IMR-90 (cell line): ENCODE data around the gene BCL2L13. TPM values are rescaled to one million over a fixed set of nuclear protein-coding genes. Genes with fewer than 3 reads are reported as not detected.

Experiments
- ATAC-seq: fragments of 200-7000 bp; cut with Tn5 transposase; 2 replicates; pipeline ENCODE4 v1.9.1; 2020; ENCODE audit warnings: low read depth, mild to moderate bottlenecking, moderate library complexity
- BruUV-seq: library from RNA; stranded (reverse); fragments of 400-500 nt; replicated peaks from 2 replicates; lab custom pipeline; 2021; lab: Mats Ljungman, UMichigan
- CTCF ChIA-PET: fragments of 300-600 bp; formaldehyde crosslinking; extraction: SDS; loops from one replicate; lab custom pipeline; 2021; ENCODE audit warnings: antibody characterized with exemption; lab: Yijun Ruan, JAX
- POLR2A ChIA-PET: fragments of 300-600 bp; sonication (Branson Sonifier 250); formaldehyde crosslinking; loops from one replicate; lab custom pipeline; 2022; ENCODE audit warnings: antibody characterized with exemption; ENCODE audit not compliant: unreplicated experiment; lab: Charles Lee
- DNase-seq: peaks from one replicate; pipeline ENCODE4 v3.0.0; 2013
- H2AFZ ChIP-seq: replicated peaks from 2 replicates; pipeline ENCODE3; 2013; ENCODE audit warnings: low read length, mild to moderate bottlenecking; ENCODE audit not compliant: poor library complexity
- H2AK5ac ChIP-seq: 2 replicates; pipeline ENCODE4 v1.6.1; 2013; ENCODE audit warnings: low read depth, low read length, inconsistent platforms
- H2AK9ac ChIP-seq: replicated peaks from 2 replicates; pipeline ENCODE3; 2013; ENCODE audit warnings: mild to moderate bottlenecking, low read depth, low read length, moderate library complexity; ENCODE audit not compliant: poor library complexity
- H2BK120ac ChIP-seq: 2 replicates; pipeline ENCODE4 v1.6.1; 2013; ENCODE audit warnings: low read depth, low read length, inconsistent platforms
- H2BK15ac ChIP-seq: 3 replicates; pipeline ENCODE4 v1.6.1; 2013; ENCODE audit warnings: low read depth, low read length, inconsistent platforms
- H2BK20ac ChIP-seq: 2 replicates; pipeline ENCODE4 v1.6.1; 2013; ENCODE audit warnings: low read depth, mild to moderate bottlenecking, inconsistent platforms, low read length, moderate library complexity
- H2BK5ac ChIP-seq: 2 replicates; pipeline ENCODE4 v1.6.1; 2013; ENCODE audit warnings: mild to moderate bottlenecking, low read depth, low read length, inconsistent platforms; ENCODE audit not compliant: poor library complexity, severe bottlenecking
- H3K14ac ChIP-seq: replicated peaks from 2 replicates; pipeline ENCODE4 v1.6.1; 2013; ENCODE audit warnings: low read depth, low read length, inconsistent platforms
- H3K18ac ChIP-seq: 2 replicates; pipeline ENCODE4 v1.6.1; 2013; ENCODE audit warnings: low read depth, low read length, control low read depth
- H3K23ac ChIP-seq: 2 replicates; pipeline ENCODE4 v1.6.1; 2013; ENCODE audit warnings: low read depth, low read length, inconsistent platforms
- H3K27ac ChIP-seq: 2 replicates; pipeline ENCODE4 v1.5.1; 2013; ENCODE audit warnings: mild to moderate bottlenecking, control low read depth, low read length; ENCODE audit not compliant: insufficient read depth
- H3K27me3 ChIP-seq: 2 replicates; pipeline ENCODE4 v1.6.1; 2013; ENCODE audit warnings: low read length; ENCODE audit not compliant: control insufficient read depth, insufficient read depth
- H3K36me3 ChIP-seq: 2 replicates; pipeline ENCODE4 v1.6.1; 2013; ENCODE audit warnings: low read length, mixed read lengths; ENCODE audit not compliant: control insufficient read depth, insufficient read depth
- H3K4ac ChIP-seq: 2 replicates; pipeline ENCODE4 v1.6.1; 2013; ENCODE audit warnings: low read depth, low read length, inconsistent platforms
- H3K4me1 ChIP-seq: 2 replicates; pipeline ENCODE4 v1.6.1; 2013; ENCODE audit warnings: low read length, mixed read lengths; ENCODE audit not compliant: control insufficient read depth, insufficient read depth
- H3K4me2 ChIP-seq: 2 replicates; pipeline ENCODE4 v1.6.1; 2013; ENCODE audit warnings: low read depth, mild to moderate bottlenecking, control low read depth, low read length, moderate library complexity
- H3K4me3 ChIP-seq: 2 replicates; pipeline ENCODE4 v1.5.1; 2013; ENCODE audit warnings: low read depth, mild to moderate bottlenecking, control low read depth, low read length, moderate library complexity; ENCODE audit not compliant: insufficient read depth
- H3K56ac ChIP-seq: 2 replicates; pipeline ENCODE4 v1.6.1; 2013; ENCODE audit warnings: low read length, inconsistent platforms; ENCODE audit not compliant: insufficient read depth; ENCODE audit errors: extremely low read depth
- H3K79me1 ChIP-seq, 2 experiments: 2 replicates each; pipeline ENCODE4 v1.6.1; 2013; ENCODE audit warnings: low read length in 2 of 2, inconsistent platforms in 1 of 2, low read depth in 1 of 2
- H3K9ac ChIP-seq: 2 replicates; pipeline ENCODE4 v1.6.1; 2013; ENCODE audit warnings: low read depth, low read length, control low read depth
- H3K9me1 ChIP-seq: 2 replicates; pipeline ENCODE4 v1.6.1; 2013; ENCODE audit warnings: low read length, inconsistent platforms; ENCODE audit not compliant: insufficient read depth
- H3K9me3 ChIP-seq: 2 replicates; pipeline ENCODE4 v1.6.1; 2013; ENCODE audit warnings: low read length; ENCODE audit not compliant: control insufficient read depth, insufficient read depth
- H4K20me1 ChIP-seq: 2 replicates; pipeline ENCODE4 v1.6.1; 2013; ENCODE audit warnings: low read length, inconsistent platforms; ENCODE audit not compliant: insufficient read depth
- H4K5ac ChIP-seq: 2 replicates; pipeline ENCODE4 v1.6.1; 2013; ENCODE audit warnings: mild to moderate bottlenecking, low read depth, low read length, control low read depth
- H4K8ac ChIP-seq, 2 experiments: 2 replicates each; pipeline ENCODE4 v1.6.1; 2013; ENCODE audit warnings: low read depth in 2 of 2, low read length in 2 of 2, control low read depth in 1 of 2, inconsistent platforms in 1 of 2
- H4K91ac ChIP-seq: 2 replicates; pipeline ENCODE4 v1.6.1; 2013; ENCODE audit warnings: low read depth, low read length, inconsistent platforms; ENCODE audit not compliant: insufficient read depth
- BHLHE40 ChIP-seq: fragments of 150-350 bp; IDR thresholded peaks from 2 replicates; pipeline ENCODE4 v1.6.1; 2016; ENCODE audit warnings: mild to moderate bottlenecking, low read depth, low read length
- CEBPB ChIP-seq: IDR thresholded peaks from 2 replicates; pipeline ENCODE4 v1.6.1; 2012; ENCODE audit warnings: low read depth, low read length, improper control_type of control experiment
- CHD1 ChIP-seq: IDR thresholded peaks from 2 replicates; pipeline ENCODE4 v1.6.1; 2012; ENCODE audit warnings: low read depth, low read length, improper control_type of control experiment
- CTCF ChIP-seq: conservative IDR thresholded peaks from 2 replicates; pipeline ENCODE4 v1.5.1; 2012; ENCODE audit warnings: mild to moderate bottlenecking, low read depth, low read length, improper control_type of control experiment
- MAFK ChIP-seq: IDR thresholded peaks from 2 replicates; pipeline ENCODE4 v1.6.1; 2012; ENCODE audit warnings: low read depth, low read length, improper control_type of control experiment
- MXI1 ChIP-seq: IDR thresholded peaks from 2 replicates; pipeline ENCODE4 v1.6.1; 2012; ENCODE audit warnings: low read depth, mild to moderate bottlenecking, low read length, moderate library complexity, borderline replicate concordance
- RAD21 ChIP-seq: IDR thresholded peaks from 2 replicates; pipeline ENCODE4 v1.6.1; 2012; ENCODE audit warnings: low read length, improper control_type of control experiment
- RCOR1 ChIP-seq: IDR thresholded peaks from 2 replicates; pipeline ENCODE4 v1.6.1; 2012; ENCODE audit warnings: mild to moderate bottlenecking, low read length, improper control_type of control experiment; ENCODE audit not compliant: insufficient replicate concordance
- RFX5 ChIP-seq: IDR thresholded peaks from 2 replicates; pipeline ENCODE4 v1.8.0; 2012; ENCODE audit warnings: low read depth, mild to moderate bottlenecking, low read length, moderate library complexity
- SMC3 ChIP-seq: fragments of 150-350 bp; IDR thresholded peaks from 2 replicates; pipeline ENCODE4 v1.6.1; 2016; ENCODE audit warnings: low read depth, mild to moderate bottlenecking, antibody characterized with exemption, low read length, moderate library complexity
- USF2 ChIP-seq: fragments of 150-350 bp; IDR thresholded peaks from 2 replicates; pipeline ENCODE4 v1.6.1; 2017; ENCODE audit warnings: mild to moderate bottlenecking, antibody characterized with exemption, low read length, low read depth
- WGBS, 2 experiments: methylation state at CpG; one replicate each; pipeline versions ENCODE4 v1.1.5 to v1.1.7; 2013; ENCODE audit warnings: missing lambda C conversion rate in 2 of 2; ENCODE audit not compliant: insufficient read length in 1 of 2; ENCODE audit errors: extremely low coverage in 2 of 2; 5-methylcytosine and 5-hydroxymethylcytosine counted together
- dilution Hi-C: fragments of 300-500 bp; cut with HindIII; formaldehyde crosslinking; loops from one replicate; pipeline ENCODE4 v1.14.3; 2018; ENCODE audit warnings: low sequenced_read_pairs; ENCODE audit not compliant: unreplicated experiment
- in situ Hi-C: fragments of 300-500 bp; cut with MboI; formaldehyde crosslinking; loops from 3 replicates; pipeline ENCODE4 v1.14.3; 2019; ENCODE audit warnings: low sequenced_read_pairs, inconsistent platforms, mixed read lengths
- intact Hi-C: fragments of 100-400 bp; cut with micrococcal nuclease; formaldehyde crosslinking; loops from 2 replicates; pipeline ENCODE4 v1.10.0; 2022
- polyA plus RNA-seq, 3 experiments: library from polyadenylated mRNA; depleted of rRNA; stranded (reverse); fragments of >200 nt; gene quantifications; 2 replicates each; pipeline ENCODE4 v1.2.3, GENCODE V29; 2012; ENCODE audit warnings: low replicate concordance in 1 of 3
- total RNA-seq: library from RNA; depleted of rRNA; stranded (reverse); fragments of >200 nt; gene quantifications from 2 replicates; pipeline ENCODE4 v1.2.3, GENCODE V29; 2012

BCL2L13 gene
- total and polyA plus RNA-seq, 2 of the 4 experiments (the other 2 are of a cell fraction): 42.6 to 86.7 TPM

DNA sequence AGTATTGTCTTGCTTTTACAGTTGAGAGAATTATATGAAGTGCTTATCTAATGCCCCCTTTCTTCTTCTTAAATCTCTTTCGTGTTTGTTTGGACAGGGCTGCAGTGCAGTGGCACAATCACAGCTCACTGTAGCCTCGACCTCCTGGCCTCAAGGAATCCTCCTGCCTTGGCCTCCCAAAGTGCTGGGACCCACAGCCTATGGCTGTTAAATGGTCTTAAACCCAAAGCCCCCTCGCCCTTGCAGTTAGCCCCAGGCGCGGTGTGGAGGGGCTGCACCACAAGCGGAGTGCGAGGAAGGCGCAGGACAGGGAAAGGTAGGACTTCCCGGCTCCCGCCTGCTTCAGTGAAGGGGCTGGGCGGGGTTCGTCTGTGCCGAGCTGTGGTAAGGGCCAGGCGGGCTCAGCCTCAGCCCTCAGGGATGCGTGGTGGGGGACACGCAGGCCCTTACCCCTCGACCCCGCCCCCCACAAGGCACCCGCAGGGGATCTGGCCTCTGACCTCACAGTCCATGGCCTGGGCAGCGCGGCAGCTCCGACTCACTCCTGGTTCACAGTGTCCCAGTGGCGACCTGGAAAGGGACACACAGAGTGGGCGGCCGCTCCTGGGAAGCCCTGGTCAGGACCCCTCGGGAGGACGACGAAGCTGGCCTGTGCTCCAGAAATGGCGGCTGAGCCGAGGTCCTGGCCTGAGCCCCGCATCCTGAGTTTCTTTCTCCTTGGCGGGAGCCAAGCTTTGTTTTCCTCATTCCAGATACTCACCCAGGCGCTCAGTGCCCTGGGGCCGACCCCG is 111.2 kb downstream of the BCL2L13 start:
- POLR2A ChIA-PET: no interaction called here
- Histone ChIP-seq H3K9me3 (no peaks in the 10 kb centered on the region), H3K18ac (no peak overlapping the region), H3K14ac (no peak overlapping the region), H4K20me1 (peaks cover 5% of the 10 kb centered on the region), H2AK9ac (peak overlapping the region; percentile 39), H4K91ac (no peak overlapping the region), H2AK5ac (no peak overlapping the region), H3K27ac (no peak overlapping the region), H2BK15ac (no peak overlapping the region), H2BK120ac (no peak overlapping the region), H3K4ac (no peak overlapping the region), H3K27me3 (no peaks in the 10 kb centered on the region), H3K56ac (no peak overlapping the region), H4K8ac (no peak overlapping the region), H3K9ac (no peak overlapping the region), H3K4me1 (no peaks in the 10 kb centered on the region), H3K23ac (no peak overlapping the region), H3K36me3 (no peaks in the 10 kb centered on the region), H2BK20ac (no peak overlapping the region), H3K9me1 (no peaks in the 10 kb centered on the region; the same call in 1 of the 2 replicates), H4K5ac (no peak overlapping the region), H2BK5ac (no peak overlapping the region), H3K79me1 (peaks cover 16 to 23% of the 10 kb centered on the region in 2 experiments; a peak in 3 of 4 replicates), H2AFZ (no peak overlapping the region), H3K4me2 (no peak overlapping the region), H3K4me3 (no peak overlapping the region)
- intact Hi-C loops (no loop called here), dilution Hi-C loops (no loop called here), in situ Hi-C loops (no loop called here)
- ATAC-seq (no peak), DNase-seq (no peak)
- TF ChIP-seq CEBPB (no peak), CTCF (no peak), SMC3 (no peak), MXI1 (no peak), RFX5 (no peak), CHD1 (no peak), RCOR1 (no peak), BHLHE40 (no peak), RAD21 (no peak), MAFK (no peak), USF2 (no peak)
- no TSS peak for BruUV-seq
- 89% methylated on average over 20 of the region's 35 CpGs; no CpG with 5 or more reads in 1 of the 2 experiments for WGBS, 2 experiments
- CTCF ChIA-PET: no interaction called here
